Measurements from ENCODE around the gene RPS6KL1. TPM values are rescaled to one million over a fixed set of nuclear protein-coding genes. Genes with fewer than 3 reads are reported as not detected.

Gene RPS6KL1
- total and polyA plus RNA-seq, 12 donors: 10.3 to 27.1 (median 21.9) TPM

DNA sequence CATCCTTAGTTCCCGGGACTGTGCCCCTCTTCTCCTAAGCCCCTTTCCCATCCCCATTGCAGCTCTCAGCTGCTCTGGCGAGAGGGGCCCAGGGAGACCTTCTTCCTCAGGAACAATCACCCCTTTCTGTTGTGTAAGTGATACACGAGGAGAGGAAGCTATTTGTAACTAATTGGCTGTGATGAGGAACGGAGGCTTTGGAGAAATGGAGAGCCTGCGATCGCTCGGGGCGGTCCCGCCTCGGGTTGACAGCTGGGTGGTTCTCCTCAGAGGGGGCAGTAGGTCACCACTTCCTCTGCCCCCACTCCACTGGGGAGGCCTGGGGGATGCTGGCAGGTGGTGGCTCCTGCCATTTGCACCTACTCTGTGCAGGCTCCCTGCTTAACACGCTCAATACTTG lies 39.0 kb upstream of the RPS6KL1 start:
- intact Hi-C loops (cut with DNase I): no loop called here
- H3K9me3 ChIP-seq: no peaks in the 10 kb centered on the region
- TF ChIP-seq CTCF (IDR thresholded peaks at IDR 0.05): no peak
- 78 to 82% methylated on average over 11 of the region's 11 CpGs for WGBS, 2 donors
- H3K4me3 ChIP-seq: no peak overlapping the region
- H3K27me3 ChIP-seq: no peaks in the 10 kb centered on the region
- no peak for DNase-seq
- H3K36me3 ChIP-seq: no peaks in the 10 kb centered on the region
- ATAC-seq: no peak
- H3K27ac ChIP-seq: no peak overlapping the region
- peaks cover 0 to 31% (median 22%) of the 10 kb centered on the region in 9 donors for H3K4me1 ChIP-seq

- ATAC-seq (no peak), DNase-seq (no peak)
- intact Hi-C loops (cut with DNase I): no loop called here
- Histone ChIP-seq H3K9me3 (no peaks in the 10 kb centered on the region), H3K4me1 (peaks cover 0 to 33% (median 22%) of the 10 kb centered on the region in 9 donors), H3K27ac (no peak overlapping the region), H3K36me3 (no peaks in the 10 kb centered on the region), H3K27me3 (no peaks in the 10 kb centered on the region), H3K4me3 (no peak overlapping the region)
- TF ChIP-seq CTCF (IDR thresholded peaks at IDR 0.05): no peak
- 80 to 83% methylated on average over 5 of the region's 5 CpGs for WGBS, 2 donors
Measured at GRCh38 chr14:74961238-74961911, 38.3 kb upstream of the RPS6KL1 start.

DNA sequence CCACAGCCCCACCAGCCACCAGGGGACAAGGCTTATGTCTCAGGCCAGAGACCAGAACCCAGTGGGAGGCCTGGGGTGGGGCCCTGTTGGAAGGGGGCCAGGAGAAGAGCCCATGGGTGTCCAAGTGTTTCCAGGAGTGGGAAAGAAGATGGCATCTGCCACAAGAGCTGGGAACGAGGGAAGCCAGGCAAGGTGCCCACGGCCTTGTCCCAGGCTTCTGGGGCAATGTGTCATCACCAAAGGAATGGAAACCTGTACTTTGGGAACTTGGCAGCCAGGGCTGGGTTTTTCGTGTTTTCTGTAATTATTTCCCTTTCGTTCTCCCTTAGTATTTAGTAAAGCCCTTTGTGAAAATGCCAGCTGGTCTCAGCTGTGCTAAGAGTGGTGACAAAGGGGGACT lies 37.7 kb upstream of the RPS6KL1 start:
- no peaks in the 10 kb centered on the region for H3K36me3 ChIP-seq
- H3K27me3 ChIP-seq: peaks cover 0 to 3% (median 0%) of the 10 kb centered on the region in 7 donors
- no peak overlapping the region for H3K4me3 ChIP-seq
- whole genome bisulfite sequencing, 2 donors: 85 to 86% methylated on average over 4 of the region's 4 CpGs
- no peak for ATAC-seq
- no peak overlapping the region for H3K27ac ChIP-seq
- H3K4me1 ChIP-seq: peaks cover 0 to 39% (median 24%) of the 10 kb centered on the region in 9 donors
- intact Hi-C loops (cut with DNase I): no loop called here
- no peaks in the 10 kb centered on the region for H3K9me3 ChIP-seq
- TF ChIP-seq CTCF (IDR thresholded peaks at IDR 0.05): no peak
- no peak for DNase-seq

DNA sequence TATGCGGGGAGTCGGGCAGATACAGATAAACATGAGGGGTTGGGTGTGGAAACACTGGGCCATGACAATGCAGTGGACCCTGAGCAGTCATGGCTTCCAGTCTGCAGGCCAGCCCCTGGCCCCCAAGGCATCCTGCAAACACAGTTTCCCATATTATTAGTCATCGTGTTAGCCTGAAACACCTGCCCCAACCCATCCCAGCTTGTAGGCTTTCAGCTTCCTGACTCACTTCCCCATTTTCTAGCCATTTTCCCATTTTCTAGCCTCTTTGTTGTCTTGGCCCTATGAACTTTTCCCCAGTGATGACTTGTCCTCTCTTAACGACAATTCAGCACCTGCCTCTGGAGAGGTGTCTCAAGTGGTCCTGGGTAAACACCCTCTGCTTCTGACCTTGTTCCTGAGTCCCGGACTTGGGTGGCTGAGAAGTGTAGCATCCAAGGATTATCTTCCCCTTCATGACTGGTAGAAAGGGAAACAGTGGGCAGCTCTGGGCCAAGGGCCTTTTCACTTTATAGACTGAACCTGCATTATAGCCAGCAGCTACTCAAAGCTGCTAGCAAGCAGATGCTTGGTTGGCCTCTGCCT lies 36.6 kb upstream of the RPS6KL1 start:
- 90 to 94% methylated on average over 5 of the region's 5 CpGs for WGBS, 2 donors
- DNase-seq (no peak), ATAC-seq (no peak)
- Histone ChIP-seq H3K27me3 (peaks cover 0 to 13% (median 0%) of the 10 kb centered on the region in 7 donors), H3K9me3 (no peaks in the 10 kb centered on the region), H3K36me3 (no peaks in the 10 kb centered on the region), H3K4me1 (peaks cover 3 to 44% (median 23%) of the 10 kb centered on the region in 9 donors), H3K4me3 (no peak overlapping the region), H3K27ac (no peak overlapping the region)
- intact Hi-C loops (cut with DNase I): loop anchor here in 2 of 10 donors (5.0 to 10.0 kb wide), 2 partner anchors 43 to 45 kb away; partner anchors contain the start of gene EIF2B2 (in 2 of the 2)
- no peak for TF ChIP-seq CTCF (IDR thresholded peaks at IDR 0.05)
